GM18951 (cell line): ENCODE results near the gene GSE1.

ENCODE experiments used
- POLR2A ChIP-seq: IDR thresholded peaks from 4 replicates; pipeline ENCODE4 v1.6.1; 2011; ENCODE audit warnings: mild to moderate bottlenecking; ENCODE audit not compliant: insufficient read length, insufficient read depth; ENCODE audit errors: extremely low read depth
- in situ Hi-C: fragments of 300-500 bp; cut with MboI; formaldehyde crosslinking; loops from one replicate; pipeline ENCODE4 v1.12.0; 2022; ENCODE audit warnings: low sequenced_read_pairs, mixed read lengths, inconsistent platforms; ENCODE audit not compliant: unreplicated experiment

The GSE1 gene

DNA sequence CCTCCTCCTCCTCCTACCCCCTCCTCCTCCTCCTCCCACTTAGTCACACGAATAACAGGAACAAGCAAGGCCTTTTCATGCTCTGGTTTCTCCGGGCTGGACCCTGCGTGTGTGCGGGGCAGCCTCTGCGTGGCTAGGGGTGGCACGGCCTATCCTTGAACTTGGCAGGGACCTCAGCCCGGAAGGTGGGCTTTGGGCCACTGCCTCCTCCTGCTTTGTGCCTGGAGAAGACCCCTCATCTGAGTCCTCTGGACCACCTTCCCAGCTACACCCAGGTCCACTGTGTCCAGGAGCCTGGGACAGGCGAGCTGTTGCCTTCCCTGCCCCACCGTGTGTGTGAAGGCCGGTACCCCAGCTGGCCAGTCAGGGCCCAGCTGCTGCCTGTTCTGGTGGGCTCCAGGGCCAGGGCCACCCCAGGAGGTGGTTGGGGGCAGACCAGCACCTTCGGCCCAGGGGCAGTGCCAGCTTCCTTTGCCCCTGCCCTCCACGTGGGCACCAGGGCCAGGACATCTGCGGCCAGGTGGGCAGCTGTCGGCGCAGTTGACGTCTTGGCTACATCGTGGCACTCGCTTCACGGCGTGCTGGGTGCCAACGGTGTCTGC is 40.3 kb downstream of the GSE1 start:
- in situ Hi-C loops = no loop called here

DNA sequence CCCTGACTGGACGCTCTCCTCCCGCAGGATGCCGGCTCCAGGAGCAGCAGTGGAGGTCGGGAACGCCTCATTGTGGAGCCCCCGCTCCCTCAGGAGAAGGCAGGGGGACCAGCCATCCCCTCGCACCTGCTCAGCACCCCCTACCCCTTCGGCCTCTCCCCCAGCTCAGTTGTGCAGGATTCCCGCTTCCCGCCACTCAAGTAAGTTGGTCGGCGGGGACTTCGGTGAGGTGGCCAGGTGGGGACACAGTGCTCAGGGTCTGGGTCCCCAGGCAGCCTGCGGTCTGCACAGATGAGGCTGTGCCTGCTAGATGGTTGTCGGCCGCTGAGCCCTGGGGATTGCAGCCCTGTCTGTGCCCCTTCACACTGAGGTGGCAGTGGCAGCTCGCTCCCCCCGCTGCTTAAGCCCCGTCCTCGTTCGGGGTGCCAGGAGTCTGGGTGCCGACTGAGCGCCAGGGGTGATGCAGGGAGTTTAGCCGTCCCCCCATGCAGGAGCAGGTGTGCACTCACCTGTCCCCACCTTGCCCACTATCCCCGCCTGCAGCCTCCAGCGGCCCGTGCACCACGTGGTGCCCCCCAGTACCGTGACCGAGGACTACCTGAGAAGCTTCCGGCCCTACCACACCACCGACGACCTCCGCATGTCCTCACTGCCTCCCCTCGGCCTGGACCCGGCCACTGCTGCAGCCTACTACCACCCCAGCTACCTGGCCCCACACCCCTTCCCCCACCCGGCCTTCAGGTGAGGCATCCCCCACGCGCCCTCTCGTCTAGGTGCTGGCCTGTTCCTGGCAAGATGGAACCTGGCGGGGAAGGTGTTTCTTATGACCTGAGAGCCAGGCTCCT is 41.4 kb downstream of the GSE1 start:
- in situ Hi-C loops = no loop called here
- no peak for TF ChIP-seq POLR2A

More for the DNA sequence above, 40.3 kb downstream of the GSE1 start:
- no peak for TF ChIP-seq POLR2A

DNA sequence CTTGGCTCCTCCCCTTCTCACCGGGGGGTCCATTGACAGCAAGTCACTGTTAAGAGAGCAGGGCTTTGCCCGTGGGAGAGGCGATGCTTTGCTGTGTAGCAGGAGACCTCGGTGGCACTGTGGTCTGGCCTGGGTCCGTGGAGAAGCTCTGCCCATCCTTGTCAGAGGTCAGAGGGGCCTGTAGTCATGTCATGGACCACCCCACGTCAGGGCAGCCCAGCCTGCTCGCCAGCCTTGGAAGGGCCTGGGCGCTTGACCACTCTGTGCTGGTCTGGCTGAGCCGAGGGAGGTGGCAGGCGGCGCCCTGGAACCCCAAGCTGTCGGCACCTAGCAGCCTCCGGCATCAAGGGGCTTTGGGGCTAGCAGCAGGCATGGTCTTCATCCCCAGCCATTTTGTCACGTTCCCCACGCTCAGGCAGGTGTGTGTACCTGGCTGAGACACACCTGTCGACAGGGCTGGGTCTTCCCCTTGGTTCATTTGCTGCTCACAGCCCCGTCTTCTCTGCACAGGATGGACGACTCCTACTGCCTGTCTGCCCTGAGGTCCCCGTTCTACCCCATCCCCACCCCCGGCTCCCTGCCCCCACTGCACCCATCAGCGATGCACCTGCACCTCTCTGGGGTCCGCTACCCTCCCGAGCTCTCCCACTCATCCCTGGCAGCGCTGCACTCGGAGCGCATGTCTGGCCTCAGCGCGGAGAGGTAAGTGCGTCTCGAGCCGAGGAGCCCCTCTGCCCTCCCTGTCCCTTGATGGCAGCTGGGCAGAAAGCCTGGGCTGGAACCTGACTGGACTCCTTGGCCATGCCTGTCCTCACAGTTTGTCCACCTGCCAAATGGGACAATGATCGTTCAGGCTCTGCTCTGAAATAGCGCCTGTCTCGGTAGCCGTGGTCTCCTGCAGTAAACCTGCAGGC is 42.4 kb downstream of the GSE1 start:
- in situ Hi-C loops = no loop called here
- TF ChIP-seq POLR2A = no peak

DNA sequence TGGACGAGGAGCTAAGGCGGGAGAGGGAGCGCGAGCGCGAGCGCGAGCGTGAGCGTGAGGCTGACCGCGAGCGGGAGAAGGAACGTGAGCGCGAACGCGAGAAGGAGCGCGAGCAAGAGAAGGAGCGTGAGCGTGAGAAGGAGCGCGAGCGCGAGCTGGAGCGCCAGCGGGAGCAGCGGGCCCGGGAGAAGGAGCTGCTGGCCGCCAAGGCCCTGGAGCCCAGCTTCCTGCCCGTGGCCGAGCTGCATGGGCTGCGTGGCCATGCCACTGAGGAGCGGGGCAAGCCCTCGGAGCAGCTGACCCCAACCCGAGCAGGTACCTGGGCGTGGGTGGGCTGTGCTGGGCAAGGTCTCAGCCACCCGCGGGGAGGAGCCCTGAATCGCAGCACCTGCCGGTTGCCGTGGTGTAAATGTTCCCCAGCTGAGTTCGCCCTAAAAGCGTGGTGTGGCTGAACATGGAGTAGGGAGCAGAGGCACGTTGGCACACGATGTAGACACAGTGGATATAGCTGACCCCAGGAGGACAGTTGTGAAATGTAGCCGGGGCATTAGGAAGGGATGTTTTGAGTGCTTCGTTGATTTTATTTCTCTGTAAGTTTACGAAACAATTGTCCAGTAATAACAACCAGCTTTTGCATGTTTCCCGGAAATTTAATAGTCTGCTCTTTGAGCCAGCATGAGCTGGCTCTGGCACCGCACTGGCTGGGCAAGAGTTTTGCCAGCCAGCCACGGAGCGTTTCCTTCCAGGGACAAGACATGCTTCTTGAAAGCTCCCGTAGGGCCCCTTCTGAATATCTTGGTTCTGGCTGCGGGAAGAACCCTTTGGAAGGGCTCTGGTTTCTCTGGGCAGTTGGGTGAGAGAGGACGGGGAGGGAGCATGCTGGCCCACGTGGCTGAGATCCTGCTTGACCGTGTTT is 43.5 kb downstream of the GSE1 start:
- in situ Hi-C loops = no loop called here
- TF ChIP-seq POLR2A = no peak

DNA sequence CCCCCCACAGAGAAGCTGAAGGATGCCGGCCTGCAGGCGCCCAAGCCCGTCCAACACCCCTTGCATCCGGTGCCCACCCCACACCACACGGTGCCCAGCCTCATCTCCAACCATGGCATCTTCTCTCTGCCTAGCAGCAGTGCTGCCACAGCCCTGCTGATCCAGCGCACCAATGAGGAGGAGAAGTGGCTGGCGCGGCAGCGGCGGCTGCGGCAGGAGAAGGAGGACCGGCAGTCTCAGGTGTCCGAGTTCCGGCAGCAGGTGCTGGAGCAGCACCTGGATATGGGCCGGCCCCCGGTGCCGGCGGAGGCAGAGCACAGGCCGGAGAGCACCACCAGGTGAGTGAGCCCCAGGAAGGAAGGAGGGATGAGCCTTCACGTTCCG is 44.1 kb downstream of the GSE1 start:
- TF ChIP-seq POLR2A = no peak
- in situ Hi-C loops = no loop called here

GRCh38 chr16:85657996-85658395 is 44.9 kb downstream of the GSE1 start:
- no peak for TF ChIP-seq POLR2A
- in situ Hi-C loops = no loop called here

- in situ Hi-C loops = no loop called here
- no peak for TF ChIP-seq POLR2A
Measured at GRCh38 chr16:85658504-85659326, 45.6 kb downstream of the GSE1 start.

GRCh38 chr16:85659336-85659735 is 46.2 kb downstream of the GSE1 start:
- in situ Hi-C loops = no loop called here
- TF ChIP-seq POLR2A = no peak

DNA sequence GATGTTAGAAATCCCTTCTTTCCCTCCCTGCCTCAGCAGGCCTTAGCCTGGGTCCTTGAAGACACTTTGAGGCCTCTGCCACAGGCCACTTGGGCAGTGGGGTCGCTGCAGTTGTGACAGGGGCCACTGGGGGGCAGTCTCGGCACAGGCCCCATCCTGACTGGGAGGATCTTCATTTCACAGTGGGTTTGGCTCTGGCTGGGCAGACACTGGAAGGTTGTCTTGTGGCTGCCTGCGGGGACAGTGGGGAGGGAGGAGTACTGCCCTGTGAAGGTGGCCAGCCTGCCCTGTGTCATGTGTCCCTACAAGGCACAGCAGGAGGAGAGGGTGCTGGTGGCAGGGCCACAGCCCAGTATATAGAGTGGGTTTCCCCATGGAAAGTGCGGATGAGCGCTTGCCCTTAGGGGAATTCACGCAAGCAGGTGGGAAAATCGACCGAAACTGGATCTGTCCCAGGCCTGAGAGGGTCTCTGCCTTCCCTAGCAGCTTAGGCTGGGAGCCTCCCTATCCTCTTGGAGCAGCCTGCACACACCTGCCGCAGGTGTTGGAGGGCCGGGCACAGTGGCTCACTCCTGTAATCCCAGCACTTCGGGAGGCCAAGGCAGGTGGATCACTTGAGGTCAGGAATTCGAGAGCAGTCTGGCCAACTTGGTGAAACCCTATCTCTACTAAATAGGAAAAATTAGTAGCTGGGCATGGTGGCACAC is 46.8 kb downstream of the GSE1 start:
- in situ Hi-C loops = no loop called here
- TF ChIP-seq POLR2A = no peak

DNA sequence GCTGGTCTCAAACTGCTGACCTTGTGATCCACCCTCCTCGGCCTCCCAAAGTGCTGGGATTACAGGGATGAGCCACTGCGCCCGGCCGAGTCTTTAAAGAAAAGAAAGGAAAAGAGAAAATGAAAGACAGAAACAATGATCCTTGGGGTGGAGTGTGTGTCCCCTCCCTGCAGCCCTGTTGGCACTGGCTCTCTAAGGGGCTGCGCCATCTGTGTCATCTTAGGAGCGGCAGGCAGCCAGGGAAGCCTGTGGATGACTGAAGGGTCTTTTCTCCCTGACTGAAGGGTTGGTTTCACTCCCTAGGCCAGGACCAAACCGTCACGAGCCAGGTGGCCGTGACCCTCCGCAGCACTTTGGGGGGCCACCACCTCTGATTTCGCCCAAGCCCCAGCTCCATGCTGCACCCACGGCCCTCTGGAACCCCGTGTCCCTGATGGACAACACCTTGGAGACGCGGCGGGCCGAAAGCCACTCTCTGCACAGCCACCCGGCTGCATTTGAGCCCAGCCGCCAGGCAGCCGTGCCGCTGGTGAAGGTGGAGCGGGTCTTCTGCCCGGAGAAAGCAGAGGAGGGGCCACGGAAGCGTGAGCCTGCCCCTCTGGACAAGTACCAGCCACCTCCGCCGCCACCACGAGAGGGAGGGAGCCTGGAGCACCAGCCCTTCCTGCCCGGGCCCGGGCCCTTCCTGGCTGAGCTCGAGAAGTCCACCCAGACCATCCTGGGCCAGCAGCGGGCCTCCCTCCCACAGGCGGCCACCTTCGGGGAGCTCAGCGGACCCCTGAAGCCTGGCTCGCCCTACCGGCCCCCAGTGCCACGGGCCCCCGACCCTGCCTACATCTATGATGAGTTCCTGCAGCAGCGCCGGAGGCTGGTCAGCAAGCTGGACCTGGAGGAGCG is 48.0 kb downstream of the GSE1 start:
- in situ Hi-C loops = no loop called here
- no peak for TF ChIP-seq POLR2A
